GM10266 (cell line): ENCODE data around the gene AGPAT3.

ENCODE experiments used
- DNase-seq: peaks from one replicate; pipeline ENCODE4 v3.0.0; 2012; ENCODE audit errors: extremely low spot score
- TF ChIP-seq, protein P1 (sequence below): IDR thresholded peaks from 2 replicates; pipeline ENCODE4 v1.5.1; 2012; ENCODE audit warnings: mild to moderate bottlenecking, low read depth; ENCODE audit not compliant: control insufficient read depth, insufficient read depth; ENCODE audit errors: missing control alignments

The AGPAT3 gene

DNA sequence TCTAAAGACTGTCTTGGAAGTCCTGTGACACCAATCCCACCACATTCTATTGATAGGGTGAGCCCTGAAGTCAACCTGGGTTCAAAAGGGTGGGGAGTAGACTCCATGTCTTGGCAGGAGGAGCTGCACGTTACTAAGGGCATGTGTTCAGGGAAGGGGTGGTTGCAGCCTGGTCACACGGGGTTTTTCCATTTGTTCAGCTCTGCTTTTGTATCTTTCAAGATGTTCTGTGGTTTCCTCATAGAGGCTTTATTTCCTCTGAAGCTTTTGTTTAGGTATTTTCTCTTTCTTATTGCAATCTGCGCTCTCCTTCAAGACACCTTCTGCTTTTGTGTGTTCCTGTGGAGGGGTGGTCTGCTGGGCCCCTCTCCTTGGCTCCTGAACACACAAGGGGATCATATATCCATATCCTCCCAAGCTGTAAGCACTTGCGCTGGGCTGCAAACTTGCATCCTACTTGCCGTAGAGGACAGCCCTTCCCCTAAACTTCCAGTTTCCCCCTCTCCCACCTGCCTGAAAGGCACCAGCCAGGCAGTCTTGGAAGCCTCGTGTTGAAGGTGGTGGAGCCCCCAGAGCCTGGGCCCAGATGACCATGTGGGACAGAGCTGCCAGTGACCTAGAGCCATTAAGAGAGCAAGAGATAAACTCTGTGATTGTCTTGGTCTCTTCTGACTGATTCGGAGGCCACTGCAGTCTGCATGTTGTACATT, 84.6 kb downstream of the AGPAT3 start:
- no peak for DNase-seq
- TF ChIP-seq, protein P1, sequence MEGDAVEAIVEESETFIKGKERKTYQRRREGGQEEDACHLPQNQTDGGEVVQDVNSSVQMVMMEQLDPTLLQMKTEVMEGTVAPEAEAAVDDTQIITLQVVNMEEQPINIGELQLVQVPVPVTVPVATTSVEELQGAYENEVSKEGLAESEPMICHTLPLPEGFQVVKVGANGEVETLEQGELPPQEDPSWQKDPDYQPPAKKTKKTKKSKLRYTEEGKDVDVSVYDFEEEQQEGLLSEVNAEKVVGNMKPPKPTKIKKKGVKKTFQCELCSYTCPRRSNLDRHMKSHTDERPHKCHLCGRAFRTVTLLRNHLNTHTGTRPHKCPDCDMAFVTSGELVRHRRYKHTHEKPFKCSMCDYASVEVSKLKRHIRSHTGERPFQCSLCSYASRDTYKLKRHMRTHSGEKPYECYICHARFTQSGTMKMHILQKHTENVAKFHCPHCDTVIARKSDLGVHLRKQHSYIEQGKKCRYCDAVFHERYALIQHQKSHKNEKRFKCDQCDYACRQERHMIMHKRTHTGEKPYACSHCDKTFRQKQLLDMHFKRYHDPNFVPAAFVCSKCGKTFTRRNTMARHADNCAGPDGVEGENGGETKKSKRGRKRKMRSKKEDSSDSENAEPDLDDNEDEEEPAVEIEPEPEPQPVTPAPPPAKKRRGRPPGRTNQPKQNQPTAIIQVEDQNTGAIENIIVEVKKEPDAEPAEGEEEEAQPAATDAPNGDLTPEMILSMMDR: no peak

DNA sequence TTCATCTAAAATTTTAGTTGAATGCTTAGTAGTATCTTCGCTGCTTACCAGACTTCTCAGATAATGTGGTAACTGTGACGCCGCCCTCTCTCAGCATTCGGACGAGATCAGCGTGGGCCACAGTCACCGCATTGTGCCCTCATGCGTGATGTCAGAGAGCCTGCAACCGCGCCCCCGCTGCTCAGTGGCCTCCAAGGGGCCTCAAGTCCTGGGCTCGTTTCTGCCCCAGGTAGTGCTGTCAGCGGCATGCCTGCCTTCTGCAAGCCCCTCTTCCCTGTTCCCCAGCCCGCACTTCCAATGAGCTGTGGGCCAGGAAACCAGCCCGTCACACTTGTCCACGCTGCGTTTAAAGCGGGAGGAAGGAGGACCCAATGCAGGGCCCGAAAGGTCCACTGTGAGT, 85.5 kb downstream of the AGPAT3 start:
- DNase-seq: no peak
- TF ChIP-seq, protein P1: no peak

DNA sequence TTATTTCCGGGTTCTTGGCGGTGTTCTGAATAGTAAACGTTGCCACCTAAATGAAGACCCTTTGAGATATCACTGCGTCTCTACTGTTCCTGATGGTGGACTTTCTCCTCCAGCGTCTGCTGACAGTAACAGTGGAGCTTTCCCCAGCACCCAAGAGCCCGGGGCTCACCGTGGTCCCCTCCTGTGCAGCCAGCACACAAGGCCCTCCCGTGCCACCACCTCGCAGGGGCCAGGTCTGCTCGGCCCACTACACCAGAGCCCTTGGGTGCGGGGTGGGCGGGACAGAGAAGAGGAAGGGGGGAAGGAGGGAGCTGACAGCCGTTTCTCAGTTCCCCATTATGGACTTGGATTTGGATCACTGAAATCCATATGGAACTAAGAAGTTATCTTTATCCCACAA, 85.9 kb downstream of the AGPAT3 start:
- no peak for DNase-seq
- TF ChIP-seq, protein P1: no peak

DNA sequence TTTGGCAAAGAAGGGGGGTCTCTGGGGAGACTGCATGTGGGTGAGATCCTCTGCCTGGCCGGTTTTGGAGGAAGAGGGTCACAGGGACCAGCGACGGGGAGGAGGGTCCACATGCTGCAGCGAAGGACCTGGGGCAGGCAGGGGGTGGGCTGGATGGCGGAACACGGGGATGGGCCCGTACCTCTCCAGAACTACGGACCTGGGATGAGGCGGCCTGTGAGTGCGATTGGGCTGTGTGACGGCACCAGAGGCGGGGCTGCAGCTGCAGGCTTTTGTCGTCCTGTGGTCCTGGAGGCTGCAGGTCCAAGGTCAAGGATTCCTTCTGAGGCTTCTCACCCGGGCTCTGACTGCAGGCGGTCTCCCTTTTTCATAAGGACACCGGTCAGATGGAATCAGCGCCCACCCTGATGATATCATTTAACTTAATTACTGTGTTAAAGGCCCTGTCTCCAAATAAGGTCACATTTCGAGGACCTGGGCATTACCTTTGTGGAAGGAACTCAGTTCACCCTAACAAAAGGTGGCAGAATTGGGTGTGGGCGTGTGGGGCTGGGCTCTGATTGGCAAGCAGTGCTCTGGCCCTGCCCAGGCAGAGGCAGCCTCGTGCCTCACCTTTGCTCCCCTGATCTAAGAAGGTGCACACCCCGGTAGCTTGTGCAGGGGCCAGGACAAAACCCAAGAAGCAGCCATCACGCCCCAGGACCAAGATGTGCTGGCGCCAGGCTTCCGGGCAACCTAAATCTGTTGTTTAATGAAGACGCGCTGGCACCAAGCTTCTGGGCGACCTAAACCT, 87.1 kb downstream of the AGPAT3 start:
- DNase-seq: no peak
- TF ChIP-seq, protein P1: no peak

DNA sequence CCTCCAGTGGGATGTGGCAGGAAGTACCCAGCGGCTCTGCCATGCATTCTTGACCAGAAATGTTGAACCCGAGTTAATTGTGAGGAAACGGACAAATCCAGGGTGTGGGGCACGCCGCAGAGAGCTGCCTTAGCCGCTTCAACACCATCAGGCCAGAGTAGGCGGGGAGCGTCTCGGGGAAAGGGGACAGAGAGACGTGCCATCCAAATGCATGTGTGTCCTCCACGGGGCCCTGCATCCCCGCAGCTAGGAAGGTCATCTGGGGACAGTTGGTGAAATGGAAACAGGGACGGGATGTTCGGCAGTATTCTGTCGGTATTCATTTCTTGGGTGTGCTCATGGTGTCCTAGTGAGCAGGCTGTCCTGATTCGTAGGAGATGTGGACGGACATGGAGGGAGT, 88.0 kb downstream of the AGPAT3 start:
- DNase-seq: no peak
- TF ChIP-seq, protein P1: no peak

DNA sequence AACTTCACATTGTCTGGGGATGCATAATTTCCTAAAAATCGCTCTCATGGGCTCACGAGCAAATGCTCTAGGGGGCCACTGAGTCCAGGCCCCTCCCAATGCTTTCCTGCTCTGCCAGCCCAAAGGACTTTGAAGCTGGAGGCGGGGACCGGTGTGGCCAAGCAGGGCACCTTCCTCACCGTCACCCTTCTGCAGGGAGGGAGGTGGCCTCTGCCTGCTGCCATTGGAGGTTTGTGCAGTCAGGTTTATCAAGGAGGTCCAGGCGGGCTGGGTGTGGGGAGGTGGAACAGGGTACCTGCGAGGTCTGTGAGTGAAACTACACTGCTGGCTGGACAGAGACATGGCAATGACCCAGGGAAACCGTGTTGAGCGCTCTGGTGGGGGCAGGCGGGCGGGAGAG, 89.0 kb downstream of the AGPAT3 start:
- DNase-seq: no peak
- TF ChIP-seq, protein P1: no peak

DNA sequence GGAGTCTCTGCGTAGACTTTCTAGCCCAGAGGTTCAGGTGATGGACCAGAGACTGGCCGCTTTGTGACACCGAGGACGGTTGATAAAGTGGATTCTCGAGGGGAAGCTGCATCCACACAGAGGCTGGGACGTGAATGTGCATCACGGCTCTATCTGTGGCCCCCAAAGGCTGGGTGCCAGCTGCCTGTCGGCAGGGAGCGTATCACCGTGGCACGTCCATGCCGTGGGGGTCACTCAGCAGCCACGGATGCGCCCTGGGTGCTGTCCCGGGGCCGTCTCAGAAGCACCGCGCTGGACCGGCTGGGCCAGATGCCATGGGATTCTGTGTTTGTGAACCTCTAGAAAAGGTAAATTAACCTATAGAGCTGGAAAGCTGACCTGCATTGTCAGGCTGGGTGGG, 89.9 kb downstream of the AGPAT3 start:
- TF ChIP-seq, protein P1: no peak
- DNase-seq: no peak
